ENCODE measurements around the gene VPS41.

DNA sequence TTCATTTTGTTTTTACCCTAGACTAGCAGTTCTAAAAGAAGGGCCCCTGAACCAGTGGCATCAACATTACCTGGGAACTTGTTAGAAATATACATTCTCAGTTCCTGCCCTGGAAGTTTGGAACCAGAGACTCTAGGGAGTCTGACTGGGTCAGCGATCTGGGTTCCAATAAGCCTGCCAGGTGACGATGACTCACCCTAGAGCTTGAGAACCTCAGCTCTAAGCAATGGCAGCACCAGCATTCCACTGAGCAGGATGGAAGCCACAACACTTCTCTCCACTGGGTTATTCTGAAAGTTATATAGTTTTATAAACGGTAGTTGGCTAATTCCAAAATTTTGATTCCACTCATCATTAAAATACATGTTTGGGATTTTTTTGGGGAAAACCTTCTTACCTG is 180.8 kb downstream of the VPS41 start:
- TF ChIP-seq, protein P1, sequence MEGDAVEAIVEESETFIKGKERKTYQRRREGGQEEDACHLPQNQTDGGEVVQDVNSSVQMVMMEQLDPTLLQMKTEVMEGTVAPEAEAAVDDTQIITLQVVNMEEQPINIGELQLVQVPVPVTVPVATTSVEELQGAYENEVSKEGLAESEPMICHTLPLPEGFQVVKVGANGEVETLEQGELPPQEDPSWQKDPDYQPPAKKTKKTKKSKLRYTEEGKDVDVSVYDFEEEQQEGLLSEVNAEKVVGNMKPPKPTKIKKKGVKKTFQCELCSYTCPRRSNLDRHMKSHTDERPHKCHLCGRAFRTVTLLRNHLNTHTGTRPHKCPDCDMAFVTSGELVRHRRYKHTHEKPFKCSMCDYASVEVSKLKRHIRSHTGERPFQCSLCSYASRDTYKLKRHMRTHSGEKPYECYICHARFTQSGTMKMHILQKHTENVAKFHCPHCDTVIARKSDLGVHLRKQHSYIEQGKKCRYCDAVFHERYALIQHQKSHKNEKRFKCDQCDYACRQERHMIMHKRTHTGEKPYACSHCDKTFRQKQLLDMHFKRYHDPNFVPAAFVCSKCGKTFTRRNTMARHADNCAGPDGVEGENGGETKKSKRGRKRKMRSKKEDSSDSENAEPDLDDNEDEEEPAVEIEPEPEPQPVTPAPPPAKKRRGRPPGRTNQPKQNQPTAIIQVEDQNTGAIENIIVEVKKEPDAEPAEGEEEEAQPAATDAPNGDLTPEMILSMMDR (tag by site-specific recombination; IDR thresholded peaks at IDR 0.05) = no peak
- TF ChIP-seq ZNF514 (tag by site-specific recombination; IDR thresholded peaks at IDR 0.05) (no peak), ZNF548 (tag by site-specific recombination; IDR thresholded peaks at IDR 0.05) (no peak), ZBTB1 (tag by site-specific recombination; IDR thresholded peaks at IDR 0.05) (no peak), ZFP69B (tag by site-specific recombination; IDR thresholded peaks at IDR 0.05) (no peak), ZNF146 (tag by site-specific recombination; IDR thresholded peaks at IDR 0.05) (no peak), ZNF426 (tag by site-specific recombination; IDR thresholded peaks at IDR 0.05) (no peak), ZNF23 (tag by site-specific recombination; IDR thresholded peaks at IDR 0.05; ENCODE audit: borderline replicate concordance) (no peak), ZNF48 (tag by site-specific recombination; IDR thresholded peaks at IDR 0.05) (no peak), KLF16 (tag by site-specific recombination; IDR thresholded peaks at IDR 0.05) (no peak), ZSCAN18 (tag by site-specific recombination; IDR thresholded peaks at IDR 0.05) (no peak)
- TF ChIP-seq, protein P2, sequence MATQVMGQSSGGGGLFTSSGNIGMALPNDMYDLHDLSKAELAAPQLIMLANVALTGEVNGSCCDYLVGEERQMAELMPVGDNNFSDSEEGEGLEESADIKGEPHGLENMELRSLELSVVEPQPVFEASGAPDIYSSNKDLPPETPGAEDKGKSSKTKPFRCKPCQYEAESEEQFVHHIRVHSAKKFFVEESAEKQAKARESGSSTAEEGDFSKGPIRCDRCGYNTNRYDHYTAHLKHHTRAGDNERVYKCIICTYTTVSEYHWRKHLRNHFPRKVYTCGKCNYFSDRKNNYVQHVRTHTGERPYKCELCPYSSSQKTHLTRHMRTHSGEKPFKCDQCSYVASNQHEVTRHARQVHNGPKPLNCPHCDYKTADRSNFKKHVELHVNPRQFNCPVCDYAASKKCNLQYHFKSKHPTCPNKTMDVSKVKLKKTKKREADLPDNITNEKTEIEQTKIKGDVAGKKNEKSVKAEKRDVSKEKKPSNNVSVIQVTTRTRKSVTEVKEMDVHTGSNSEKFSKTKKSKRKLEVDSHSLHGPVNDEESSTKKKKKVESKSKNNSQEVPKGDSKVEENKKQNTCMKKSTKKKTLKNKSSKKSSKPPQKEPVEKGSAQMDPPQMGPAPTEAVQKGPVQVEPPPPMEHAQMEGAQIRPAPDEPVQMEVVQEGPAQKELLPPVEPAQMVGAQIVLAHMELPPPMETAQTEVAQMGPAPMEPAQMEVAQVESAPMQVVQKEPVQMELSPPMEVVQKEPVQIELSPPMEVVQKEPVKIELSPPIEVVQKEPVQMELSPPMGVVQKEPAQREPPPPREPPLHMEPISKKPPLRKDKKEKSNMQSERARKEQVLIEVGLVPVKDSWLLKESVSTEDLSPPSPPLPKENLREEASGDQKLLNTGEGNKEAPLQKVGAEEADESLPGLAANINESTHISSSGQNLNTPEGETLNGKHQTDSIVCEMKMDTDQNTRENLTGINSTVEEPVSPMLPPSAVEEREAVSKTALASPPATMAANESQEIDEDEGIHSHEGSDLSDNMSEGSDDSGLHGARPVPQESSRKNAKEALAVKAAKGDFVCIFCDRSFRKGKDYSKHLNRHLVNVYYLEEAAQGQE (tag by site-specific recombination; IDR thresholded peaks at IDR 0.05) = no peak
- TF ChIP-seq, protein P3, sequence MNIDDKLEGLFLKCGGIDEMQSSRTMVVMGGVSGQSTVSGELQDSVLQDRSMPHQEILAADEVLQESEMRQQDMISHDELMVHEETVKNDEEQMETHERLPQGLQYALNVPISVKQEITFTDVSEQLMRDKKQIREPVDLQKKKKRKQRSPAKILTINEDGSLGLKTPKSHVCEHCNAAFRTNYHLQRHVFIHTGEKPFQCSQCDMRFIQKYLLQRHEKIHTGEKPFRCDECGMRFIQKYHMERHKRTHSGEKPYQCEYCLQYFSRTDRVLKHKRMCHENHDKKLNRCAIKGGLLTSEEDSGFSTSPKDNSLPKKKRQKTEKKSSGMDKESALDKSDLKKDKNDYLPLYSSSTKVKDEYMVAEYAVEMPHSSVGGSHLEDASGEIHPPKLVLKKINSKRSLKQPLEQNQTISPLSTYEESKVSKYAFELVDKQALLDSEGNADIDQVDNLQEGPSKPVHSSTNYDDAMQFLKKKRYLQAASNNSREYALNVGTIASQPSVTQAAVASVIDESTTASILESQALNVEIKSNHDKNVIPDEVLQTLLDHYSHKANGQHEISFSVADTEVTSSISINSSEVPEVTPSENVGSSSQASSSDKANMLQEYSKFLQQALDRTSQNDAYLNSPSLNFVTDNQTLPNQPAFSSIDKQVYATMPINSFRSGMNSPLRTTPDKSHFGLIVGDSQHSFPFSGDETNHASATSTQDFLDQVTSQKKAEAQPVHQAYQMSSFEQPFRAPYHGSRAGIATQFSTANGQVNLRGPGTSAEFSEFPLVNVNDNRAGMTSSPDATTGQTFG (tag by site-specific recombination; IDR thresholded peaks at IDR 0.05; ENCODE audit: borderline replicate concordance) = no peak

All from HEK293 (cell line).